Measurements from ENCODE around the gene PANK3.
"Not testable (repeated sequence)": the region's sequence is repeated elsewhere in the genome, so short reads cannot be mapped to it uniquely, and the experiment has no call there.

PANK3 gene

DNA sequence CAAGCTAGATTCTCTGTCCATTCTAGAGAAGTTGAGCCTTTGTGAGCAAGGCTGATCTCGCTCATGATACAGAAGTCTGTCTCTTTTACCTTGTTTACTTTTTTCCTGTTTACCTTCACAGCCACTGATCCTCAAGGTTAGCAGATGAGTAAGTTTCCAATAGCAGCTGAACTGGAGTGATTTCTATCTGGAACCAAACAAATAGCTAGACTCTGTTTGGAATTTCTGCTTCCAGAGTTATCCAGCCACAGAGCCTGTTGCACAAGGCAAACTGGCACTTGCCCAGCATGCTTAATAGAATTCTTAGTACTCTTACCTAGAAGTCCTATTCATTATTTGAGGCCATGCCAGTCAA, 12.8 kb upstream of the PANK3 start:
- no peak for DNase-seq (ENCODE audit: low read depth)

DNA sequence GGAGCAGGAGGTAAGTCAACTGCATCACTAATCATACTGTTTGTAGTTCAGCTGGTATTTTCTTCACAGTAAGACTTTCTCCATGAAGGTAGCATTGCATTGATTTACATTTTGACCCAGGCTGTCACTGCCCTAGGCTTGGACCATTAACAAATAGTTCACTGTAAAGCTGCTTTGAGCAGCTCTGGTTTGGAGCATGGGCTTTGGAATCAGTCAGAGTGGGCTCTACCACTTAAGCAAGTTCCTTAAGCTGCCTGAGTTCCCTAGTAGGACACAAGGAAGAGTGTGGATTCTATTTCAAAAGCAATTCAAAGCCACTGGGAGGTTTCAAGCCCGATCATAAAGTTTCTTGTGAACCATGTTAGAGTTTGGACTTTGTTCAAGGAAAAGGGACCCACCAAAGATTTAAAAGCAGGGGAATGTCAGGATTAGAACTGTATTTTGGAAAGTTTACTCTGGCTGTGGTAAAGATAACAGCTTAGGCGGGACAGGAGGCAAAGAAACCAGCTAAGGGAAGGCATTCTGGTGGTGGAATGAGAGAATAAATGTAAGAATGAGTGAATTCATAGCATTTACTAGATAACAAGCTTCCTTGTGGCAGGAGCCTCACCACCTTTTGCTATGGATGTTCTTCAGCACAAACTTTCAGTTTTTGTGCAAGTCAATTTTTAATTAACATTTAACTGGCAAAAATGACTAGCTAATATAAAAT, 12.3 kb upstream of the PANK3 start:
- DNase-seq (ENCODE audit: low read depth) = no peak

DNA sequence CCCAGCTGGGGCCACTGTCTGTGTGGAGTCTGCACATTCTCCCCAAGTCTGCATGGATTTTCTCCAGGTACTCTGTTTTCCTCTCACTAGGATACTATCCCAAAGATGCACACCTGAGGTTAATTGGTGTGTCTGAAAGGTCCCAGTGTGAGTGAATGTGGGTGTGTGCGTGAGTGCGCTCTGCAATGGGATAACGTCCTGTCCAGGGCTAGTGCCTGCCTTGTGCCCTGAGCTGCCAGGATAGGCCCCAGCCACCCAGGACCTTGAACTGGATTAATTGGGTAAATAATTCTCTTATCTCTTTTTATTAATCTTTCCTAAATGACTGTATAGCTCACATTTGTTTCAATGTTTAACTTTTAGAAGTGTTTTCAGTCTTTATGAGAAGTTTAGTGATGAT, 11.5 kb upstream of the PANK3 start:
- no peak for DNase-seq (ENCODE audit: low read depth)

DNA sequence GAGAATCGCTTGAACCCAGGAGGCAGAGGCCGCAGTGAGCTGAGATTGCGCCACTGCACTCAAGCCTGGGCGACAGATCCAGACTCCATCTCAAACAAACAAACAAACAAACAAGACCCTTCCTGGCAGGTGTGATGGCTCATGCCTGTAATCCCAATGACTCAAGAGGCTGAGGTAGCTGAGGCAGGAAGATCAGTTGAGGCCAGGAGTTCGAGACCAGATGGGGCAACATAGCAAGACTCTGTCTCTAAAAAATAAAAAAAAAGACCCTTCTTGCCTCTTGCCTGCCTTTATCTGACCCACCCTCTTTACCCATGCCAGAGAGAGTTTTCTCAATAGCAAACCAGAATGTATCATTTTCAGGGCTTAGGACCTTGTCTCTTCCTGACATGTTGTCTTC, 8.8 kb upstream of the PANK3 start:
- no peak for DNase-seq (ENCODE audit: low read depth)

DNA sequence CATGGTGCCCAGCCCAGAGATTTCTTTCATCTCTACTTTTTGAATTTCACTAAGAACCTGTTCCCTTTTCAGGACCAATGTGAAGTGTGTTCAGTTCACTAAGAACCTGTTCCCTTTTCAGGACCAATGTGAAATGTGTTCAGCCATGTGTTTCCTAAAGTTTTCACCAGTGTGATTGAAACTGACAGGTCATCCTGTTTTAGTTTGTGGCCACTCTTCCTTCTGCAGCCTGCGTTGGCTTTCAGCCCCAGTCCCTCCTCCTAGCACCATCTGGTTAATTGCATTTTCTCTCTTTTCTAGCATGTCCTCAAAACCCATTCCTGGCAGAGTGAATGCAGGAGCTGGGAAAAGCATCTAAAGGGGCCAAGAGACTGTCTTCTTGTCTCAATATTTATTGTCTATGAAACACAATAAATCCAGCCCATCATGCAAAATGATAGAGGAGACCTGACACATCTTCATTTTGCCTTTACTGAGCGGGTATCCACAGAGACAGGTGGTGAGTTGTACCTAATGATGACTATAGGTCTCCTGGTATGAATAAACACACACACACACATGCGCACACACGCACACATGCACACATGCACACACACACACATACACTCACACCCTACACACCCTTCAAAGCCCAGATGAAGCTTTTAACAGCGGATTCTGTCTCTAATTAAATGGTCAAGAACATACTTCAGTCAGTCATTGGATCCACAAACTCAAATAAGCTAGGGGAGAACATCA, 6.1 kb upstream of the PANK3 start:
- DNase-seq (ENCODE audit: low read depth) = no peak

DNA sequence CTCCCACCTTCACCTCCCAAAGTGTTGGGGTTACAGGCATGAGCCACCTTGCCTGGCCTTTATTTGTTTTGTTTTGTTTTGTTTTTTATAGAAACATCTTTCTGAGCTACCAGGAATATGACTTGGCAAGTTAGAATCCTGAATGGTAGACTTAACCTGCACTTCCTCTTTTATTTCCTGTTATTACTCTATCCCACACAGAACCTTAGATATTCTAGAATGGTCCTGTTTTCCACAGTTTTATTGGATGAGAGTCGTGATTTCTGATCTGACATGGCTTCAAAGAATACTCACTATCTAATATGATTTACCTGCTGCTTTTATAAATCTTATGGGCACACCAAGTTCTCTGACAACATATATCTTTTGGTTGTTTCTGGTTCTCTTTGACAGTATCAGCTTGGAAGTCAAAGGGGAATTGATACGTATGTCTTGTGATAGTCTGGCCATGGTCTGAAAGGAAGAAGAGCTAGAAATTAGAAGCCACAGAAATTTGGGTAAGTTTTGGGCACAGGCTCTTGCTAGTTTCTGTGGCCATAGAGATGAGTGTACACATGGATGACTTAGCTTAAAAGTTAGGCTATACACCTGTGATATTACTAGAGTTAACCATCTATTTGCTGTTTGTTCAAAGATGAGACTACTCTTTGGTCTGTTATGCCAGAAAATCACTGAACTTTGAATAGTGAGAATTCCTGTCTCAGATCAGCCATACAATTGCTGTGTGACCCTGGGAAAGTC, 4.7 kb upstream of the PANK3 start:
- no peak for DNase-seq (ENCODE audit: low read depth)

DNA sequence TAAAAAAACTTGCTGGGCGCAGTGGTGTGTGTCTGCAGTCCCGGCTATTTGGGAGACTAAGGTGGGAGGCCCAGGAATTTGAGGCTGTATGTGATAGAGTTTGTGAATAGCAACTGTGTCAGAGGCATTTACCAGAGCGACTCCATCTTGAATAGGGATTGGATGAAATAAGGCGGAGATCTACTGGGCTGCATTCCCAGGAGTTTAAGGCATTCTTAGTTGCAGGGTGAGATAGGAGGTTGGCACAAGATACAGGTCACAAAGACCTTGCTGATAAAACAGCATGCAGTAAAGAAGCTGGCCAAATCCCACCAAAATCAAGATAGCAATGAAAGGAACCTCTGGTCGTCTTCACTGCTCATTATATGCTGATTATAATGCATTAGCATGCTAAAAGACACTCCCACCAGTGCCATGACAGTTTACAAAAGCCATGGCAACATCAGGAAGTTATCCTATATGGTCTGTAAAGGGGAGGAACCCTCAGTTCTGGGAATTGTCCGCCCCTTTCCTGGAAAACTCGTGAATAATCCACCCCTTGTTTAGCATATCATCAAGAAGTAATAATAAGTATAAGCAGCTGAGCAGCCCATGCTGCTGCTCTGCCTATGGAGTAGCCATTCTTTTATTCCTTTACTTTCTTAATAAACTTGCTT, 1.8 kb upstream of the PANK3 start:
- not testable (repeated sequence) for DNase-seq (ENCODE audit: low read depth)

DNA sequence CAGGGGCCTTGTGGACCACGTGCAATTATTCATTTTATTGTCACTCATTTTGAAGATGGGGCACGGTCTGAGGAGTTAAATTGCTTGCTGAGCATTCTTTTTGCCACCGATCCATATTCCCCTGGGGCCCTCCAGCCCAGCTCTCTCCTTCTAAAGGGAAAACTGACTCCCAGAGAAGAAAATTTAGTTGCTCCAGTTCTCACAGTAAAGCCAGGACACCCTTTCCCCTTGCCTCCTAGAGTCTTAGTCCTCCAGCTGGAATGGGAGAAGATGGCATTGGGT, 1.0 kb upstream of the PANK3 start:
- DNase-seq (ENCODE audit: low read depth) = no peak

DNA sequence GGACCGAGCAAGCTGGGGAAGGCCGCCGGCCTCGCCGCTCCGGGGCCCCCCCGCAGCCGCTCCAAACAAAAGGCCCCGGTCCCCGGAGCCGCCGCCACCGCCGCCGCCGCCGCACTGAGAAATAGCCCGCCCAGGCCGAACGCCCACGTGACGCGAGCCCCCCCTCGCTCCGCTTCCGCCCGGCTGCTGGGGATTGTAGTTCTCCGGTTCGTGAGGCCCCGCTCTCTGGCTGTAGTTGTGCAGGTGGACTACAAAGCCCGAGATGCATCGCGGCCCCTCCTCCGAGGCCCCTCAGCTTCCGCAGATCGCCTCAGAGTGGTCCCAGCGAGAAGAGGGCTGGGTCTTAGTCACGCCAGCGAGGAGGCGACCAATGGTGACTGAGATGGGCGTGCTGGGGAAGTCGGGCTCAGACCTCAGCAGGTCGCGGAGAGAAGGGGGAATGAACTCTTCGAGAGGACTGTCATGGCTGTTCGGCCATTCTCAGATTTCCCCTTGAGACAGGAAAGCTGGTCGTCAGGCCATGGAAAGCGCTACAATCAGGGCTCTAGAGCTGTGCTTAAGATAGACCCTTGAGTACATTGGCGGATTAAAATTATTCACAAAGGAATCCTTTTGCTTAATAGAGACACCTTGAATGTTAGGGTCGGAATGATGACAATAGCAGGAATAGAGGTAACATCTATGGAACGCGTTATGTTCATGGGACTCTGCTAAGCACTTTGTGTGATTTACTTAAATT, 489 bp upstream of the PANK3 start:
- peak; percentile 90 for DNase-seq (ENCODE audit: low read depth)

DNA sequence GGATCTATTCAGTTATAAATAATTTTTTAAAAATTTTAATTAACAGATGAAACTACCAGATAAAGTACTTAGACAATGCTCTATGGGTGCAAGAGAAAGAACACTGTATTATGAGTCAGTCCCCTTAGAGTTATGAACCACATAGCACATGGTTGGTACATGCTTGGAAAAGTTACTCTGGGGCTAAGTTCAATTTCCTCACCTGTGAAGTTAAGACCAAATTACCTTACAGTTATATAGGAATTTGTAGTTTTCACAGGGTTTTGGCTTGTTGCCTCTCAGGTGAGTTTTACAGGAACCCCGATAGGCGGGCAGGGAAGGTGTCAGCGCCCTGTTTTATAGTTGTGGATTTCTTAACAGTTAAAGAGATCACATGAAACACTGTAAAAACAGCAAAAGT, 1.2 kb downstream of the PANK3 start:
- DNase-seq (ENCODE audit: low read depth) = no peak

DNA sequence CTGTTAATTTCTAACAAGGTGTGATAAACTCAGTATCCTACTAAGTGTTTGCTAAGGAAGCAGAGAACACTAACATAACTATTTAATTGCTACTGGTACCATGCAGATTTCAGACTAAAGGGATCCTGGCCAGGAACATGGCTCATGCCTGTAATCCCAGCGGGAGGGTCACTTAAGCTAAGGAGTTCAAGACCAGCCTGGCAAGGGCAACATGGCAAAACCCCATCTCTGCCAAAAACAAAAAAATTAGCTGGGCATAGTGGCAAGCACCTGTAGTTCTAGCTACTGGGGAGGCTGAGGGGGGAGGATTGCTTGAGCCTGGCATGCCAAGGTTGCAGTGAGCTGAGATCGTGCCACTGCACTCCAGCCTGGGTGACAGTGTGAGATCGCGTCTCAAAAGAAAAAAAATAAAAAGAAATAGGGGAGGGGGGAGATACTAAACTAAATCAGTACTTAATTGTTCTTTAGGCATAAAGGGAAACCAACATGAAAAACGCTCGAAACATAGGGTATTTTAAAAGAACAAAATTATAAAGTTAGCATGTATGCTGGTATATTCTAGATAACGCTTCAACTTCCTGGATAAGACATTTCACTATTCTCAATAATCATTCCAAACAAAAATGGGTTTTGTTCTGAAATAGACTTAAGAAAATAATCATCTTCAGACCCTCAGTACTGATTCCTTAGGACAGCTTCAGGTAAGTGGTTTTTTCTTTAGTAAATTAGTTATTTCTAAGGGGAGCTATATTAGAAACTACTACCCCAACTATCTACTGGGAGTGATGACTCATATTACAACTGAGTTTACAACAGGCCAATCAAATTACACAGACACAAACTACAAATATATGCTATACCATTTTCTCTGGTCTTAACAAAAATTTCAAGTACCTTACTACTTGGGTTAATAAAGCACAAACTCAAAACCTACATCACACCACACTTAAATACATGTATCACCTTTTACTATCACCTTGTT, 3.5 kb downstream of the PANK3 start:
- no peak for DNase-seq (ENCODE audit: low read depth)

DNA sequence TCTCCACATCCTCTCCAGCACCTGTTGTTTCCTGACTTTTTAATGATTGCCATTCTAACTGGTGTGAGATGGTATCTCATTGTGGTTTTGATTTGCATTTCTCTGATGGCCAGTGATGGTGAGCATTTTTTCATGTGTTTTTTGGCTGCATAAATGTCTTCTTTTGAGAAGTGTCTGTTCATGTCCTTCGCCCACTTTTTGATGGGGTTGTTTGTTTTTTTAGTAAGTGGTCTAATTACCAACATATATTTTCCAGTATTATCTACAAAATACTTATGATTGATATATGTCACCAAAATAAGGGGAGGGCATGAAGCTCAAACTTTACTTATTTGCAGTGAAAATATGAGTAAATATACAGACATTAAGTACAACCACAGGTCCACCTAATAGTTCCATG, 5.0 kb downstream of the PANK3 start:
- DNase-seq (ENCODE audit: low read depth) = not testable (repeated sequence)

DNA sequence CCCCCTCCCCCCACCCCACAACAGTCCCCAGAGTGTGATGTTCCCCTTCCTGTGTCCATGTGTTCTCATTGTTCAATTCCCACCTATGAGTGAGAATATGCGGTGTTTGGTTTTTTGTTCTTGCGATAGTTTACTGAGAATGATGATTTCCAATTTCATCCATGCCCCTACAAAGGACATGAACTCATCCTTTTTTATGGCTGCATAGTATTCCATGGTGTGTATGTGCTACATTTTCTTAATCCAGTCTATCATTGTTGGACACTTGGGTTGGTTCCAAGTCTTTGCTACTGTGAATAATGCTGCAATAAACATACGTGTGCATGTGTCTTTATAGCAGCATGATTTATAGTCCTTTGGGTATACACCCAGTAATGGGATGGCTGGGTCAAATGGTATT, 5.5 kb downstream of the PANK3 start:
- not testable (repeated sequence) for DNase-seq (ENCODE audit: low read depth)

DNA sequence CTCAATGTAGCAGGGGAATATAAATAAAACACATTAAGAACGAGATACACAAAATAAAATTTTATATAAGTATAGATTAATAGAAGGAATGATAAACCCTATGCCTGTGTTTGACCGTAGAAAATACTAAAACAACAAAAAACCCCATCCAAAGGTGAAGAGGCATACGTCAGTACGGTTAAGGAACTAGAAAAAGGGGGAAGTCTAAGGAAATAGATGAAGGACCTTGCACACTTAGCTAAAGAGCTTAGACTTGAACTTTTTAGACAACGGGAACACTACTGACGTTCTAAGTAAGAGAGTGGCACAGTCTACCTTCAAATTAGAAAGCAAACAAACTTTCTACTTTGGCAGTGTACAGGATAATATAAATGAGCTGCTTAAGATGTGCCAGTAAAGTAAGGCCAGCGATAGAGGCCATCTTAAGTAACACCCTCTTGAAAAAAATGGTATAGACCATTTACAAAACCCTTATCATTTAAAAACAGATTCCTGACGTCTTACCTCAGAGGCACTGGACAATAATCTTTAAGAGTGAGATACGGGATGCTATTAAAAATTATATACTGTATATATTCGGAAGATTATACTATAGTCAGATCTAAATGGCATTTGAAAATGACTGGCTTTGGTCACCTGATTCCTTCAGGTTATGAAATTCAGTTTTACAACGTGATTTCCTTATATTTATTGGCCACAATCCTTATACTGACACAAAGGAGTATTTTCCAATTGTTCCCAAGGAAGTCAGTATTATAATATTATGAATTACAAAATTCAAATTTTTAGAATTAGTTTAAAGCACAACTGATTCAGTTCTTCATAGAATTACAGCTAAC, 8.5 kb downstream of the PANK3 start:
- no peak for DNase-seq (ENCODE audit: low read depth)

DNA sequence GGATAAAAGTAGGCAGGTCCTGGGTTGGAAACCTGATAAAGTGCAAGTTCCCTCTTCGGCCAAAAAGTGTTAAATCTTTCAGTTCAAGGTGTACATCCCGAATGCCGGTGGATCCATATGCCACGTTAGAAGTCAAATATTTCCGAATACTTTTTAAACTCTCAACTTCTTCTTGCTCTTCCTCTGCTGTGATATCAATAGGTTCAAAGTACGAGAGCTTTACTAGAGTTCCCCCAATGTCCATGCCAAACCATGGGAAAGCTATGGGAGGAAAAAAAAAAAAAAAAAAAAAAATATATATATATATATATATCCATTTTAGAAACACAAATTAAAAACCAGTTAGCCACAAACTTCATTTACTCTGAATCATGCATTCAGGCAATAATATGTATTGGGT, 10.4 kb downstream of the PANK3 start:
- no peak for DNase-seq (ENCODE audit: low read depth)

DNA sequence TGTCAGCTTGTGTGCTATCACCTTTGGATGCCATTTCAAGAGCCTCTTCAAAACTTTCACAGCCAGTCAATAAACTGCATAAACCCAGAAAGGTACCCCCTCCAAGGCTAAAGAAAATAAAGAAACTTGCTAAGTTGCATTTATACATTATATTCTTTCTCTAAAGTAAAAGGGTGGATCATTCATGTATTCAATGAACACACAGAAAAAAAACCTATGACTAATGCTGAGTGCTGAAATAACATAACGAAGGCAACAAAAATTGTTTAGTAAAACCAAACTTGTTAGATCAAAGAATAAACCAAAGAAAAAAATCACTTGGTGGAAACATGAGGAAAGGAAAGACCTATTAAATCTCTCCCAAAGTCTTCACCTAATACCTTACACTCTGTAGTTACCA, 15.2 kb downstream of the PANK3 start:
- DNase-seq (ENCODE audit: low read depth) = no peak

DNA sequence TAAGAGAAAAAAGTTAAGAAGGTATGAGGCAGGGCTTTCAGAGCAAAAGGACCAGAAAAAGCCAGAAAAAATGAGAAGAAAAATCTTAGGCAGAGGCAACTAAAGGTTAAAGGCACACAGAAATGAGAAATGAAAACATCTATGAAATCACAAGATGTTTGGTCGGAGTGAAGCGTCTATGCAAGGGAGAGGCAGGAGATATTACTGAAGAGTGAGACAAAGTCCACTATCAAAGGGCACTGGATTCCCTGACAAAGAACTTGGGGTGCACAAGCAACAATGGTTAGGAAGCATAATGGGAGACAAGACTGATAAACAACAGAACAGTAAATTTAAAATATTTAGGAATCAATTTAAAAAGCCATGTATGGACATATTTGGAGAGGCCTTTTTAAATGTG, 16.9 kb downstream of the PANK3 start:
- no peak for DNase-seq (ENCODE audit: low read depth)

DNA sequence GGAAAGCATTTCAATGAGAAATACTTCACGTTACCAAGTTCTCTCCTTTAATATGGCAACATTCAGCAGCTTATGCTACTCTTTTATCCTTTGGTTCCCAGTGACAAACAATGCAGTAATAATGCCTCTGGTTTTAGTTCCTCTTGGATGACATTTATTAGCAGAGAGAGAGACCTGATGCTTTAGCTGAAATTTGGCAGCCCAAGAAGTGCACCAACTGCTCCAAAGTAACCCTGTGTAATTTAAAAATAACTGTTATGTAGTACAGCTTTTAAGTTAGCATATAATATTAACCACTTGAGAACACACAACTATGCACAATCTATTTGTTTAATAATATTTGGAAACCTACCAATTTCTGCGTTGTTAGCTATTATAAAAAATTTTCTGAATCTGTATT, 21.8 kb downstream of the PANK3 start:
- DNase-seq (ENCODE audit: low read depth) = no peak

DNA sequence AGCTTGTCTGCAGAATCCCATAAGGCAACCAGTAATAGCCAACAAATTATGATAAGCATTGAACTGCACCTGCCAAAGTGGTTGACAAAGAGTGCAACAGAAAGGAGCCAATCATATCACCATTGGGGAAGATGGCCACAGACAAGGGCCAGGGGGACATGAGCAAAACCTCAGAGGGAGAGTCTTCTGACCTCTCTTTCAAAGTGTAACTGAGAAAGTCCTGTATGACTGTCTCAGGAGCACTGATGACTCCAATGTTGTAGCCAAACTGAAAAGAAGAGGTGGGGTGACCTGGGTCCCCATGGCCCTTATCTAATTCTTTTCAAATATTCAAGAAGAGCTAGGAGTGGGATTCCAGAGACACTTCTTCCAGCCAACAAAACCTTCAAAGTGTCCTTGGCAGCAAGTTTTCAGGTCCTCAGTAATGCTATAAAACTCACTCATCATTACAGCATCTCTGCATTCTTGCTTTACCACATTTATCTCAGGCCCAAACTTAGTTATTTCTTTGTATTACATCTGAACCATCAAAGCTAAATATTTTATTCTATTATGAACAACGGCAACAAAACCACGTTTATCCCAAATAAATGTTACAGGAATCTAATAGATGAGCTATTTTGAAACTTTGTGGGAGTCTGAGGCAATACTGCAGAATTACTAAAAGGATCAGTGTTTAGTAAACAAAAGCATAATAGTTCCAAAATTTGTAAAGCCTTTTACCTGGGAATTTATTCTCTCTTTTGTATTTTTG, 25.6 kb downstream of the PANK3 start:
- DNase-seq (ENCODE audit: low read depth) = no peak
